Stomach smooth muscle (tissue), 2 donors: ENCODE results near the gene RASSF7.

Experiments
- H3K27ac ChIP-seq: one replicate; pipeline ENCODE4 v1.7.0; 2013; ENCODE audit warnings: mild to moderate bottlenecking, low read length, inconsistent platforms
- H3K27me3 ChIP-seq, 2 donors: one replicate each; pipeline ENCODE4 v1.7.0; 2013; ENCODE audit warnings: low read length in 2 of 2; ENCODE audit not compliant: insufficient read depth in 2 of 2, control insufficient read depth in 1 of 2
- H3K36me3 ChIP-seq, 2 donors: one replicate each; pipeline ENCODE4 v1.7.0; 2013; ENCODE audit warnings: low read length in 2 of 2; ENCODE audit not compliant: control insufficient read depth in 2 of 2, insufficient read depth in 2 of 2
- H3K4me1 ChIP-seq: one replicate; pipeline ENCODE4 v1.7.0; 2013; ENCODE audit warnings: low read length; ENCODE audit not compliant: control insufficient read depth, insufficient read depth
- H3K4me3 ChIP-seq, 2 donors: one replicate each; pipeline ENCODE4 v1.7.0; 2013; ENCODE audit warnings: low read length in 2 of 2
- H3K9ac ChIP-seq, 2 donors: one replicate each; pipeline ENCODE4 v1.7.0; 2013; ENCODE audit warnings: low read length in 2 of 2, mild to moderate bottlenecking in 1 of 2
- H3K9me3 ChIP-seq, 2 donors: one replicate each; pipeline ENCODE4 v1.7.0; 2013; ENCODE audit warnings: low read length in 2 of 2; ENCODE audit not compliant: control insufficient read depth in 2 of 2
- donor health status: healthy.
- donor health status: Pancreatic carcinoma.

RASSF7 gene

GRCh38 chr11:581342-581741, 20.6 kb downstream of the RASSF7 start:
- H3K9me3 ChIP-seq, result no peaks in the 10 kb centered on the region
- H3K36me3 ChIP-seq, result peaks cover 14 to 17% of the 10 kb centered on the region in 2 donors
- no peak overlapping the region for H3K4me3 ChIP-seq
- peaks cover 41% of the 10 kb centered on the region for H3K4me1 ChIP-seq
- no peak overlapping the region for H3K9ac ChIP-seq
- H3K27me3 ChIP-seq, result no peaks in the 10 kb centered on the region
- H3K27ac ChIP-seq, result no peak overlapping the region

DNA sequence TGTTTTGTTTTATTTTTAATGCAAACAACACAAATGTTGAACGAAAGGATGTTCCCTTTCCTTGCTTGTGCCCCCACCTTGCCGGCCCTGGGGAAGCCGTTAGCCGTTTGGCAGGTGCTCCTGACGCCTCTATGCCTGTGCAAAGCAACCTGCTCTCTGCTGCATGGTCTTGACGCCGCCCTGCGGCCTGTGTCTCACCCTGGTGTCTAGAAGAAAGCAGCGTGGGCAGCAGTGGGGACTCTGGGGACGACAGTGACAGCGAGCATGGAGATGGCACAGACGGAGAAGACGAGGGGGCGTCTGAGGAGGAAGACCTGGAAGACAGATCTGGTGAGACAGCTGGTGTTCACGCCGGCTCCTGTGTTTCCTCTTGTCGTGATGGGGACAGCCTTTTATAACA, 21.0 kb downstream of the RASSF7 start:
- peaks cover 41% of the 10 kb centered on the region for H3K4me1 ChIP-seq
- H3K9ac ChIP-seq, result no peak overlapping the region
- no peaks in the 10 kb centered on the region for H3K27me3 ChIP-seq
- H3K36me3 ChIP-seq, result peaks cover 14 to 19% of the 10 kb centered on the region in 2 donors
- no peaks in the 10 kb centered on the region for H3K9me3 ChIP-seq
- H3K4me3 ChIP-seq, result no peak overlapping the region
- H3K27ac ChIP-seq, result no peak overlapping the region

DNA sequence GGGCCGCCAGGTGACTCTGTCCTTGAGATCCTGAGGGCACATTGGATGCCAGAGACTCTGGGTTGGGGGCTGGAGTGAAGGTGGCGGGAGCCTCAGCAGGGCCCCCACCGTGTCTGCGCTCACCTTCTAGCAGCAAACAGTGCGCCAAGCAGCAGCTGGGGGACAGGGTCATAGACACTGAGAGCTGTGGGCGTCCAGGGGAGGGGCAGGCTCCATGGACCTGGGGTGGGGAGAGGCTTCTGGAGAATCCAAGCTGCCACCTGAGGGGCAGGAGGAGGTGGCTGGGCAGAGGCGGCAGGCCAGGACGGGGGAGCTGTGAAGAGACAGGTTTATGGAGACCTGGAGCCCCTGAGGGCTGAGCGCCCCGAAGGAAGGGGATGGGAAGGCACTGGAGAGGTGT, 23.5 kb downstream of the RASSF7 start:
- H3K9ac ChIP-seq, result no peak overlapping the region

GRCh38 chr11:586376-587316, 25.9 kb downstream of the RASSF7 start:
- Histone ChIP-seq H3K9me3 (no peaks in the 10 kb centered on the region), H3K27me3 (no peaks in the 10 kb centered on the region), H3K4me1 (peaks cover 6% of the 10 kb centered on the region), H3K4me3 (no peak overlapping the region), H3K9ac (no peak overlapping the region), H3K27ac (no peak overlapping the region), H3K36me3 (peaks cover 38 to 49% of the 10 kb centered on the region in 2 donors)

More for the DNA sequence above, 23.5 kb downstream of the RASSF7 start:
- no peak overlapping the region for H3K27ac ChIP-seq
- H3K27me3 ChIP-seq, result no peaks in the 10 kb centered on the region
- H3K4me3 ChIP-seq, result no peak overlapping the region
- peaks cover 28 to 34% of the 10 kb centered on the region in 2 donors for H3K36me3 ChIP-seq
- H3K4me1 ChIP-seq, result peaks cover 21% of the 10 kb centered on the region
- no peaks in the 10 kb centered on the region for H3K9me3 ChIP-seq

DNA sequence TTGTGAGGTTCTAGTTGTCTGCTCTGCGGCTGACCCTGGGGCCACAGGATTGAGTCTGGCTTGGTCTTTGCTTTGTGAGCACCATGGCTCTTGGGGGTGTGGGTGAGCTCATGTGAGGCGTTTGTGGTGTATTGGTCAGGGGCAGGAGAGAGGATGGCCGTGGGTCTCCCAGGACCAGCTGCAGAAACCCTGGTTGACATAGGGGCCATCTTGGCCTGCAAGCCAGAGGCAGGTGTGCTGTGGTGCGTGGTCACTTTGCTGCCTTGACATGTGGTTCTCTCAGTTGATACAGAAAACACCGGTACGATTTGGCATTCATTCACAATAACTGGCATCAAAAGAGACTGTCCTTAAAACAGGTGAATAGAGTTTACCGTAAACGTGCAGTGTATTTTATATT, 26.8 kb downstream of the RASSF7 start:
- H3K4me1 ChIP-seq, result peaks cover 4% of the 10 kb centered on the region
- no peak overlapping the region for H3K27ac ChIP-seq
- no peaks in the 10 kb centered on the region for H3K27me3 ChIP-seq
- H3K9ac ChIP-seq, result no peak overlapping the region
- no peaks in the 10 kb centered on the region for H3K9me3 ChIP-seq
- H3K4me3 ChIP-seq, result no peak overlapping the region
- H3K36me3 ChIP-seq, result peaks cover 40 to 50% of the 10 kb centered on the region in 2 donors

DNA sequence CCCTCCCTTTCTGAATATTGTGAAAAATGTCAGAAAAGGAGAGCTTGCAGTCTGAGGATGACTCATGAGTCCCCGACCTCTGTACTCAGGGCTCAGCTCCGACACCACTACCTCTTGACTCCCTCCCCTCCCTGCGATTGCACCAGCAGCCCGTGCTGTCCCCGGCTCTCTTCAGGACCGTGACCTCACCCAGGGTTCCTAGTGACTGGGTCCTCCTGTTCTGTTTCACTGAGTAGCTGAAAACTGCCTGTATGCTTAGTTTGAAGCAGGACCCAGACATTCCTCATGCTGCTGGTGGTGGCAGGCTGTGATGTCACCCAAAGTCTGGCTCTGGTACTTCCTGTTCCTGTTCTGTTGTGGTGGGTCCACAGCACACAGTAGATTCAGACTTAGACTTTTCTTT, 27.2 kb downstream of the RASSF7 start:
- Histone ChIP-seq H3K27me3 (no peaks in the 10 kb centered on the region), H3K9ac (no peak overlapping the region), H3K27ac (no peak overlapping the region), H3K4me3 (no peak overlapping the region), H3K9me3 (no peaks in the 10 kb centered on the region), H3K4me1 (peaks cover 4% of the 10 kb centered on the region), H3K36me3 (peaks cover 44 to 54% of the 10 kb centered on the region in 2 donors)

DNA sequence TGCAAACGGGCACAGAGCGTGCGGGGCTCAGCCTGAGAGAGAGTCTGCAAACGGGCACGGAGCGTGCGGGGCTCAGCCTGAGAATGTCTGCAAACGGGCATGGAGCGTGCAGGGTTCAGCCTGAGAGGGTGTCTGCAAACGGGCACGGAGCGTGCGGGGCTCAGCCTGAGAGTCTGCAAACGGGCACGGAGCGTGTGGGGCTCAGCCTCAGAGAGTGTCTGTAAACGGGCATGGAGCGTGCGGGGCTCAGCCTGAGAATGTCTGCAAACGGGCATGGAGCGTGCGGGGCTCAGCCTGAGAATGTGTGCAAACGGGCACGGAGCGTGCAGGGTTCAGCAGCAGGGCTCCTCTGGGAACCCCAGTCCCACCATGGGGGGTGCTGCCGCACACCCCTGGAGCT, 29.0 kb downstream of the RASSF7 start:
- Histone ChIP-seq H3K4me3 (no peak overlapping the region), H3K36me3 (peaks cover 47 to 58% of the 10 kb centered on the region in 2 donors), H3K9me3 (no peaks in the 10 kb centered on the region)

GRCh38 chr11:590997-591396, 30.2 kb downstream of the RASSF7 start:
- no peak overlapping the region for H3K4me3 ChIP-seq
- no peak overlapping the region for H3K27ac ChIP-seq
- peaks cover 51 to 64% of the 10 kb centered on the region in 2 donors for H3K36me3 ChIP-seq
- no peak overlapping the region for H3K9ac ChIP-seq
- H3K4me1 ChIP-seq, result peaks cover 4% of the 10 kb centered on the region
- no peaks in the 10 kb centered on the region for H3K27me3 ChIP-seq
- H3K9me3 ChIP-seq, result no peaks in the 10 kb centered on the region

More for the DNA sequence above, 29.0 kb downstream of the RASSF7 start:
- H3K4me1 ChIP-seq, result peaks cover 4% of the 10 kb centered on the region
- H3K9ac ChIP-seq, result no peak overlapping the region
- no peak overlapping the region for H3K27ac ChIP-seq
- H3K27me3 ChIP-seq, result no peaks in the 10 kb centered on the region

DNA sequence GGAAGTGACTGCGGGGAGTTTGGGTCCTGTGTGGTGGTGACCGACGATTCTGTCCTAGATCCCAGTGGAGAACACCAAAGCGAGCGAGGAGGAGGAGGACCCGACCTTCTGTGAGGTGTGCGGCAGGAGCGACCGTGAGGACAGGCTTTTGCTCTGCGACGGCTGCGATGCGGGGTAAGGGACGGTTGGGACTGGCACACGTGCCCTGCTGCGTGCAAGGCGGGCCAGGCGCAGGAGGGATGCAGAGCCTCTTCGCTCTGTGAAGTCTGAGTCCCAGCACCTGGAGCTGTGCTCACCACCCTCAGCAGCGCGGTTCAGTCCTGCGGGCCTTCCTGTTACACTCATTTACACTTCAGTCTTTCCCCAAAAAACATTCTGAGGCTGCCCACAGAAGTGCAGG, 31.7 kb downstream of the RASSF7 start:
- H3K36me3 ChIP-seq, result peaks cover 52 to 64% of the 10 kb centered on the region in 2 donors
- H3K4me1 ChIP-seq, result peaks cover 4% of the 10 kb centered on the region
- H3K9me3 ChIP-seq, result no peaks in the 10 kb centered on the region
- no peak overlapping the region for H3K27ac ChIP-seq
- no peaks in the 10 kb centered on the region for H3K27me3 ChIP-seq
- H3K4me3 ChIP-seq, result no peak overlapping the region
- H3K9ac ChIP-seq, result no peak overlapping the region

DNA sequence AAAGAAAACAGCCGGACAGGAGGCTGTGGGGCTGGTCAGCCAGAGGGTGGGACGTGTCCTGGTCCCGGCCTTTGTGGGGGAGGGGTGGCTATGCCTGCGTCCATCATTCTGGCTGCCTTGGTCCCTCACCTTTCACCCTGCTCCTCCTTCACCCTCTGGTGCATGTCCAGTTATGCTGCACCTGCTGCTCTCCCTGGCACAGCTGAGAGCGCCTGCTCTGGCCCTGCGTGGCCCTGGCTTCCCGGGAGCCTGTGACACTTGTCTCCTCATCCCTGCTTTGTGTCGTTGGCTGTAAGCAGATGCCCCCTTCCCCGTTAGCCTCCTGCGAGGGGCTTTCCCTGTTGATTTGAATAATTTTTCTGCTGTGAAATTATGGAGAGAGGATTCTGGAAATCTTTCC, 32.1 kb downstream of the RASSF7 start:
- no peaks in the 10 kb centered on the region for H3K27me3 ChIP-seq
- H3K27ac ChIP-seq, result no peak overlapping the region
- H3K4me1 ChIP-seq, result peaks cover 2% of the 10 kb centered on the region
- H3K9ac ChIP-seq, result no peak overlapping the region
- no peak overlapping the region for H3K4me3 ChIP-seq
- H3K9me3 ChIP-seq, result no peaks in the 10 kb centered on the region
- peaks cover 51 to 60% of the 10 kb centered on the region in 2 donors for H3K36me3 ChIP-seq

GRCh38 chr11:593347-593746, 32.6 kb downstream of the RASSF7 start:
- Histone ChIP-seq H3K9me3 (no peaks in the 10 kb centered on the region), H3K36me3 (peaks cover 55 to 61% of the 10 kb centered on the region in 2 donors), H3K9ac (no peak overlapping the region), H3K27ac (no peak overlapping the region), H3K4me1 (no peaks in the 10 kb centered on the region), H3K27me3 (no peaks in the 10 kb centered on the region), H3K4me3 (no peak overlapping the region)
